K562 treated with DMSO at 1 percent for 4 hours (cell line): Measurements from ENCODE around the gene NEFH. TPM values are rescaled to one million over a fixed set of nuclear protein-coding genes. Genes with fewer than 3 reads are reported as not detected.

Experiments used
- total RNA-seq: library from RNA; unstranded; fragments of 300-600 nt; gene quantifications from 2 replicates; pipeline ENCODE4 v1.2.3, GENCODE V29; 2022; ENCODE audit not compliant: insufficient read depth

Gene NEFH, protein sequence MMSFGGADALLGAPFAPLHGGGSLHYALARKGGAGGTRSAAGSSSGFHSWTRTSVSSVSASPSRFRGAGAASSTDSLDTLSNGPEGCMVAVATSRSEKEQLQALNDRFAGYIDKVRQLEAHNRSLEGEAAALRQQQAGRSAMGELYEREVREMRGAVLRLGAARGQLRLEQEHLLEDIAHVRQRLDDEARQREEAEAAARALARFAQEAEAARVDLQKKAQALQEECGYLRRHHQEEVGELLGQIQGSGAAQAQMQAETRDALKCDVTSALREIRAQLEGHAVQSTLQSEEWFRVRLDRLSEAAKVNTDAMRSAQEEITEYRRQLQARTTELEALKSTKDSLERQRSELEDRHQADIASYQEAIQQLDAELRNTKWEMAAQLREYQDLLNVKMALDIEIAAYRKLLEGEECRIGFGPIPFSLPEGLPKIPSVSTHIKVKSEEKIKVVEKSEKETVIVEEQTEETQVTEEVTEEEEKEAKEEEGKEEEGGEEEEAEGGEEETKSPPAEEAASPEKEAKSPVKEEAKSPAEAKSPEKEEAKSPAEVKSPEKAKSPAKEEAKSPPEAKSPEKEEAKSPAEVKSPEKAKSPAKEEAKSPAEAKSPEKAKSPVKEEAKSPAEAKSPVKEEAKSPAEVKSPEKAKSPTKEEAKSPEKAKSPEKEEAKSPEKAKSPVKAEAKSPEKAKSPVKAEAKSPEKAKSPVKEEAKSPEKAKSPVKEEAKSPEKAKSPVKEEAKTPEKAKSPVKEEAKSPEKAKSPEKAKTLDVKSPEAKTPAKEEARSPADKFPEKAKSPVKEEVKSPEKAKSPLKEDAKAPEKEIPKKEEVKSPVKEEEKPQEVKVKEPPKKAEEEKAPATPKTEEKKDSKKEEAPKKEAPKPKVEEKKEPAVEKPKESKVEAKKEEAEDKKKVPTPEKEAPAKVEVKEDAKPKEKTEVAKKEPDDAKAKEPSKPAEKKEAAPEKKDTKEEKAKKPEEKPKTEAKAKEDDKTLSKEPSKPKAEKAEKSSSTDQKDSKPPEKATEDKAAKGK
- total RNA-seq = 2.5 and 6.0 TPM in 2 replicates

DNA sequence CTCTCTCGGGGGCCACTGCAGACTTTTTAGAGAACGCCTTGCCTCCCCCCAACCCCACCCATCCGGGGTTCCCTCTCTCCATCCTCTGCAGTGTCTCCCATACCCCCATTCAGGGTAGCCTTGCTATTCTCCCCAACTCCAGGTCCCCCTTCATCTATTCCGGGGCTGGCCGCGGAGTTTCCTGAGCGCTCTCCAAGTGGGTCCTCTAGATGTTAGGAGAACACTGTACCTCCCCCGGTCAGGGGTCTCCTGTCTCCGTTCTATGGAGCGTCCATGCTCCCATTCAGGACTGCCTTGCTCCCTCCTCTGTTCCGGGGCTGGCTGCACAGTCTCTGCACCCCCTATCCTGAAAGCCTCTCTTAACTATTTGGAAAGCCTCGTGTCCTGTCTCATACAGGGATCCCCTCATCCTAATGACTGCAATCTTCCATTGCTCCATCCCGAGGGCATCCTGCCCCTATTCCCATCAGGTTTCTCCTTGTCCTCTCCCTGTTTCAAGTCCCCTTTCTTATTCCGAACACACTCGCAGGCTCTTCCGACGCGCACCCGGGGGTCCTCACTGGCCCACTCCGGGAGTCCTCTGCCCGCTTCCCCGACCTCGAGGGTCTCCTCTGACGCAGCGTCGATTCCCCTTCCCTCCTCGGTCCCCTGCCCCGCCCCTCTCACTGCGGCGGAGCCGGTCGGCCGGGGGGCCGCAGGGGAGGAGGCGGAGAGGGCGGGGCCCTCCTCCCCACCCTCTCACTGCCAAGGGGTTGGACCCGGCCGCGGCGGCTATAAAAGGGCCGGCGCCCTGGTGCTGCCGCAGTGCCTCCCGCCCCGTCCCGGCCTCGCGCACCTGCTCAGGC is at the start of gene NEFH:
Gene NEFH (plus strand): TSS at position 802 of the 845 bp plus-strand sequence. CDS start 45 bp downstream, outside the sequence.

DNA sequence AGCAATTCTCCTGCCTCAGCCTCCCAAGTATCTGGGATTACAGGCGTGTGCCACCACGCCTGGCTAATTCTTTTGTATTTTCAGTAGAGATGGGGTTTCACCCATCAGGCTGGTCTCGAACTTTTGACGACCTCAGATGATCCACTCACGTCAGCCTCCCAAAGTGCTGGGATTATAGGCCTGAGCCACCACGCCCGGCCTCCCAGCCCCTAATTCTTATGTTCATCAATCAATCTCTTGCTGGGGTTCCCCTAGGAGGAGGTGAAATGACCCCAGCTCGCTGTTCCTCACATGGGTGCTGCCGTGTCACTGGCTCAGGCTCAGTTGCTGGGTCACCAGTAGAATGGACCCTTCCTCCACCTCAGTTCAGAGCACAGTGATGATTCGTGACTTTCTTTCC is 41.7 kb upstream of the NEFH start, which contains the start of gene RFPL1:
Gene RFPL1 (plus strand): TSS at position 301 of the 400 bp plus-strand sequence.

Other genes with a start within 250 kb of the NEFH start
- 37.8 and 39.9 TPM in 2 replicates for gene RHBDD3, start 212.2 kb upstream of the NEFH start, total RNA-seq
- 173 and 192 TPM in 2 replicates for gene EWSR1, start 211.9 kb upstream of the NEFH start, total RNA-seq
- gene GAS2L1, start 173.6 kb upstream of the NEFH start, total RNA-seq = 17.3 and 21.5 TPM in 2 replicates
- gene RASL10A, start 164.5 kb upstream of the NEFH start, total RNA-seq = not detected in 2 replicates
- gene AP1B1, start 91.6 kb upstream of the NEFH start, total RNA-seq = 54.9 and 57.1 TPM in 2 replicates
- not detected in 2 replicates for gene RFPL1, start 41.6 kb upstream of the NEFH start, total RNA-seq
- gene THOC5, start 73.5 kb downstream of the NEFH start, total RNA-seq = 28.2 and 31.4 TPM in 2 replicates
- gene NIPSNAP1, start 100.9 kb downstream of the NEFH start, total RNA-seq = 20.6 and 21.1 TPM in 2 replicates
- 7.5 and 7.9 TPM in 2 replicates for gene NF2, start 123.4 kb downstream of the NEFH start, total RNA-seq
- gene CABP7, start 239.8 kb downstream of the NEFH start, total RNA-seq = not detected in 2 replicates